ENCODE measurements around the gene AFDN.
"Not testable (repeated sequence)": the region's sequence is repeated elsewhere in the genome, so short reads cannot be mapped to it uniquely, and the experiment has no call there.

AFDN gene

DNA sequence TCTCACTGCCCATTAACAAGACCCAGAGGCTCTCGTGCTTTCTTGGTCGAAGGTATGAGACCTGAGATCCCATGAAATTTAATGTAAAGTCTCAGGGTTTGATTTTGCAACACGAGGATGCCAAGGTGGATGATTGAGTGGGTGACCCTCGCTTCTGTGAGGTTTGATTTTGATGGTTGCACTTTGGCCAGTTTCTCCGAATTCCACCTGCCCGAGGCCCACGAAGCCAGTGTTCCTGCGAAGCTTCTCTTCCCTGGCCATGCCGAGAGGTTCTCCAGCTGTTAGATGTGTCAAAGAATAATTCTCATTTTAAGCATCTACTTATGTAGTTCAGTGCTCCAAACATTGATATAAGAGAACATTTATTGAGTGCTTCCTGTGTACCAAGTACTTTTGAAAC is 170.9 kb downstream of the AFDN start, which contains the start of gene KIF25:
KIF25 (plus strand) TSS at position 30 of the 400 bp plus-strand sequence. CDS start 31,915 bp downstream, outside the sequence.
- in situ Hi-C loops (cut with HindIII; ENCODE audit: low pct_ligation_motif_present, low pct_unique_long_range_greater_than_20kb, low sequenced_read_pairs): no loop called here
- DNase-seq: no peak

- DNase-seq: peak; percentile 65
- in situ Hi-C loops (cut with HindIII; ENCODE audit: low pct_ligation_motif_present, low pct_unique_long_range_greater_than_20kb, low sequenced_read_pairs): no loop called here
Observed at GRCh38 chr6:167998215-167998614, 171.5 kb downstream of the AFDN start.

DNA sequence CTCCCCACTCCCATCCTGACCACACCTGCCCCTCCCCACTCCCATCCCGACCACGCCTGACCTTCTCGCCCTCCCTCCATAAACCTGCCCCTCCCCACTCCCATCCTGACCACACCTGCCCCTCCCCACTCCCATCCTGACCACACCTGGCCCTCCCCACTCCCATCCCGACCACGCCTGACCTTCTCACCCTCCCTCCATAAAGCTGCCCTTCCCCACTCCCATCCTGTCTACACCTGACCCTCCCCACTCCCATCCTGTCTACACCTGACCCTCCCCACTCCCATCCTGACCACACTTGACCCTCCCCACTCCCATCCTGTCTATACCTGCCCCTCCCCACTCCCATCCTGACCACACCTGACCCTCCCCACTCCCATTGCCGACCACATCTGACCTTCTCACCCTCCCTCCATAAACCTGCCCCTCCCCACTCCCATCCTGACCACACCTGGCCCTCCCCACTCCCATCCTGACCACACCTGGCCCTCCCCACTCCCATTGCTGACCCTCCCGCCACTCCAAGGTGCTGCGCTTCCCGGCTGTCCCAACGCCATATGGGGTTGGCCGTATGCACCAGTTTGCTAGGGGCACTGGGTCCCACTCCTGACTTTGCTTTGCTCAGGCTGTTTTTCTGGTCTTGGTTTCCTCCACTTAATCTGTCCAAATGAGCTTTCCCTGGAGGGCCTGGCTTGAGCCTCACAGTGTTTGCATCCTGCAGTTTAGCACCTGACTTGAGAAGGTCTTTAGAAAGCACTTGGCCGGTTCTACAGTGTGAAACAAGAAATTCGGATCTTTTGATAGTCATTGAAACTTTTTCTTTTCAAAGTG is 173.7 kb downstream of the AFDN start:
- in situ Hi-C loops (cut with HindIII; ENCODE audit: low pct_ligation_motif_present, low pct_unique_long_range_greater_than_20kb, low sequenced_read_pairs): no loop called here

GRCh38 chr6:168001029-168001332 is 174.3 kb downstream of the AFDN start:
- no peak for DNase-seq
- in situ Hi-C loops (cut with HindIII; ENCODE audit: low pct_ligation_motif_present, low pct_unique_long_range_greater_than_20kb, low sequenced_read_pairs): no loop called here

More for the DNA sequence above, 173.7 kb downstream of the AFDN start:
- no peak for DNase-seq

DNA sequence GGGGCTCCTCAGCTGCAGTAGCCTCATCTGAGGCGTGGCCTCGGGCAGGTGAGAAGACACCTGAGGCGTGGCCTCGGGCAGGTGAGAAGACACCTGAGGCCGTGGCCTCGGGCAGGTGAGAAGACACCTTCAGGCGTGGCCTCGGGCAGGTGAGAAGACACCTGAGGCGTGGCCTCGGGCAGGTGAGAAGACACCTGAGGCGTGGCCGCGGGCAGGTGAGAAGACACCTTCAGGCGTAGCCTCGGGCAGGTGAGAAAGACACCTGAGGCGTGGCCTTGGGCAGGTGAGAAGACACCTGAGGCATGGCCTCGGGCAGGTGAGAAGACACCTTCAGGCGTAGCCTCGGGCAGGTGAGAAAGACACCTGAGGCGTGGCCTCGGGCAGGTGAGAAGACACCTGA is 174.8 kb downstream of the AFDN start:
- DNase-seq; in situ Hi-C loops (cut with HindIII; ENCODE audit: low pct_ligation_motif_present, low pct_unique_long_range_greater_than_20kb, low sequenced_read_pairs): not testable (repeated sequence)

- in situ Hi-C loops (cut with HindIII; ENCODE audit: low pct_ligation_motif_present, low pct_unique_long_range_greater_than_20kb, low sequenced_read_pairs): no loop called here
- no peak for DNase-seq
Observed at GRCh38 chr6:168002804-168003203, 176.1 kb downstream of the AFDN start.

DNA sequence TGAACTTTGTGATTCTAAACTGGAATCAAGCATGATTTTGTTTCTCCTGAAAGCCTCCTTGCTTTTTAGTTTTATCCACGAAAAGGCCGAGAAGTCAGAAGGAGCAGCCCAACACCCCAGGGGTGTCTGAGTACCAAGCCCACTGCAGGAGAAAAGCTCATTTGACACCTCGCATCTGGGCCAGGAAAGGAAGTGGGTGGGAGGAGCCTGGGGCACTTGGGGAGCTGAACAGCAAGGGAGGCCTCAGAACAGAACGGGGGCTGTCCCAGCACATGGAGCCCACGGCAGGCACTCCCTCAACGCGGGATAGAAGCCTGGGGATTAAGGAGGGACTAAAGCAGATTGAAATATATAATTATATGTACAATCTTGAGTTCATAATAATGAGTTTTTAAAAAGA is 177.3 kb downstream of the AFDN start:
- in situ Hi-C loops (cut with HindIII; ENCODE audit: low pct_ligation_motif_present, low pct_unique_long_range_greater_than_20kb, low sequenced_read_pairs): no loop called here

GRCh38 chr6:168004945-168005344 is 178.2 kb downstream of the AFDN start:
- in situ Hi-C loops (cut with HindIII; ENCODE audit: low pct_ligation_motif_present, low pct_unique_long_range_greater_than_20kb, low sequenced_read_pairs): no loop called here
- no peak for DNase-seq

More for the DNA sequence above, 177.3 kb downstream of the AFDN start:
- DNase-seq: no peak

GRCh38 chr6:168005796-168006195 is 179.1 kb downstream of the AFDN start:
- in situ Hi-C loops (cut with HindIII; ENCODE audit: low pct_ligation_motif_present, low pct_unique_long_range_greater_than_20kb, low sequenced_read_pairs): no loop called here
- DNase-seq: no peak

GRCh38 chr6:168007592-168008338 is 181.1 kb downstream of the AFDN start:
- DNase-seq: peak; percentile 96
- in situ Hi-C loops (cut with HindIII; ENCODE audit: low pct_ligation_motif_present, low pct_unique_long_range_greater_than_20kb, low sequenced_read_pairs): no loop called here

DNA sequence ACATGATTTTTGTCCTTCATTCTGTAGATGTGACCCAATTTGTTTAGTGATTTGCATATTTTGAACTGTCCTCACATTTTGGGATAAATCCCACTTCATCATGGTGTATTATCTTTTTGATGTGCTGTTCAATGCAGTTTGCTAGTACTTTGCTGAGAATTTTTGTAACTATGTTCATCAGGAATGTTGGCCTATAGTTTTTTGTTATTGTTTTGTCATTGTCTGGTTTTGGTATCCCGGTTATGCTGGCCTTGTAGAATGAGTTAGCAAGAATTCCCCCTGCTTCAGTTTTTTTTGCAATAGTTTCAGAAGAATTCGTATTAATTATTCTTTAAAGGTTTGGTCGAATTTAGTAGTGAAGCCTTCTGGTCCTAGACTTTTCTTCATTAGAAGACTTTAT is 182.6 kb downstream of the AFDN start:
- no peak for DNase-seq
- in situ Hi-C loops (cut with HindIII; ENCODE audit: low pct_ligation_motif_present, low pct_unique_long_range_greater_than_20kb, low sequenced_read_pairs): no loop called here

DNA sequence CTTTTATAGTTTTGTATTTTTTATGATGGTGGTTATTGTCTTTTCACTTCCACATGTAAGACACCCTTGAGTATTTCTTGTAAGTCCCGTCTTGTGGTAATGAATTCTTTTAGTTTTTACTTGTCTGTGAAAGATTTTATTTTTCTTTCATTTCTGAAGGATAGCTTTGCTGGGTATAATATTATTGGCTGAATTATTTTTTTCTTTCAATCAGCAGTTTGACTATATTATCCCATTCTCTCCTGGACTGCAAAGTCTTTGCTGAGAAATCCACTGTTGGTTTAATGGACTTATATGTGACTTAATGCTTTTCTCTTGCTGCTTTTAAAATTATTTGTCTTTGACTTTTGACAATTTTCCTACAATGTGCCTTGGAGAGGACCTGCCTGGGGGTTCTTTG is 184.6 kb downstream of the AFDN start:
- in situ Hi-C loops (cut with HindIII; ENCODE audit: low pct_ligation_motif_present, low pct_unique_long_range_greater_than_20kb, low sequenced_read_pairs): no loop called here
- no peak for DNase-seq

DNA sequence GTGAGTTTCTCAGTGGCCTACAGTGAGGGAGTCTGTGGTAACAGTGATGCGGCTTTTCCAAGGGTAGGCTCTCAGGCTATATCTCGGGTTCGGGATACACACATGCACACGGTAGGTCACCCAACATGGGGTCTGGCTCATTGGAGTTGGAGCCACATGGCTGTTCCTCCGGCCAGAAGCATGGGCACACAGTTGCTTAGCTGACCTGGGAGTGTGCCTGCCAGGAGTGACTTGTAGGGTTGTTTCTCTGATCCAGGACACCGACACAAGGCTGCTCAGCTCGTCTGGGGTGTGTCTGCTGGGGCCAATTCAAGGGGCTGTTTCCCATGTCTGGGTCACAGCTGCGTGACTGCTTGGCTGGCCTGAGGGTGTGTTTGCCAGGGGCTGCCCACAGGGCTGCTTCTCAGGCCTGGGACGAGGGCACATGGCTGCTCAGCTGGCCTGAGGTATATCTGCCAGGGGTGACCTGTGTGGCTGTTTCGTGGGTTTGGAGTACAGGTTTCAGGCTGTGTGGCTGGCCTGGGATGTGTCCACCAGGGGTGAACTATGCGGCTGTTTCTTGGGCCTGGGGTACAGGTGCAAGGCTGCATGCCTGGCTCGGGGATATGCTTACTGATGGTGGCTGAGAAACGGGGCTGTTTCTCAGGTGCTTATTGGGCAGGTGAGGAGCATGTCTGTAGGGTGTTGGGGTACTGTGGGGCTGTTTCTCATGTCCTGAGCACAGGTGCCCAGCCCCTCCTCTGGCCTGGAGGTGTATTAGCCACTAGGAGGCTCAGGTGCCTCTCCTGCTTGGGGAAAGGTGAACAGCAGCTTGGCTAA is 185.9 kb downstream of the AFDN start:
- no peak for DNase-seq
- in situ Hi-C loops (cut with HindIII; ENCODE audit: low pct_ligation_motif_present, low pct_unique_long_range_greater_than_20kb, low sequenced_read_pairs): no loop called here

DNA sequence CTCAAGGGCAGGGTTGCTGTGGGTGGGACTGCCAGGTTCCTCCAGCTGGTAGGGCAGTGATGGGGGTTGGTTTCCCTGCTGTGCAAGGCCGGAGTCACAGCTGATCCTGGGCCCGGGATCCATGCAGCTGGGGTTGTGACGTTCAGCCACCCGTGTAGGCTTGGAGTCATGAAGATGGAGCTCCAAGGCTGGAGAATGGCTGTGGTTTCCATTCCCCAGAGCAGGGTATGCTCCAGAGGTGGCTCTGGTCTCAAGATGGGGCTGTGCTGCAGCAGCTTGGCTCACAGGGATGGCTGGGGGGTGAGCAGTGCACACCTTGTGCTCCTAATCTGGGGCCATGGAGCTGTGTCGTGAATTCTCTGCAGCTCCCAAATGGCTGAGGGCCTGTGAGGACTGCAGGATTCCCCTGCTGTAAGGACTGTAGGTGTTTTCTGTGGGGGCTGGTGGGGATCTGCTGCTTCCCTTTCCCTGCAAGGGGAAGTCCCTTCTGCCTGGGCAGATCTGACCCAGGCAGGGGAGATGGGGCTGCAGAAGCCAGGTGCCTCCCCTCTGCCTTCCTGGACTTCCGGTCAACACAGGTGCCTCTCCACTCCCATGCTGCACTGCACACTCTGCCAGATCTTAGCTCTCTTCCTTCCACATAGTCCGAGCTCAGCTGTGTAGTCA is 186.7 kb downstream of the AFDN start:
- in situ Hi-C loops (cut with HindIII; ENCODE audit: low pct_ligation_motif_present, low pct_unique_long_range_greater_than_20kb, low sequenced_read_pairs): no loop called here
- no peak for DNase-seq

- in situ Hi-C loops (cut with HindIII; ENCODE audit: low pct_ligation_motif_present, low pct_unique_long_range_greater_than_20kb, low sequenced_read_pairs): no loop called here
Observed at GRCh38 chr6:168014428-168014827, 187.7 kb downstream of the AFDN start.

DNA sequence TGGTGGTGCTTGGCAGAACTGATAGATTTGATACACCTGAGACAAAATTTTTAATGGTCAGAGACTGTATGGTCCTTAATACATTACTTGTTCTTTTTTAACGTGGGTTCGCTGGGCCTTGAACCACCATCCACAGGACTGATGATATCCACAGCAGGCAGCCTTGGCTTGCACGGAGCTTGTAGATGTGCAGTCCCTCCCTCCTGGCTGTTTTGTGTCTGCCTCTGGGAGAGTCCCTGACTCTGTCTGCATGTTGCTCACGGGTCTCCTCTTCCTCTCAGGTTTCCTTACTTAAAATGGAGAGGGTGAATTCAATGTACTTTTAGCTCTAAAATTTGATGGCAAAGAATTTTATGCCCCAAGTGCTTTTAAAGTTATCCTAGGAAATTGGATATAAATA is 188.3 kb downstream of the AFDN start:
- DNase-seq: no peak
- in situ Hi-C loops (cut with HindIII; ENCODE audit: low pct_ligation_motif_present, low pct_unique_long_range_greater_than_20kb, low sequenced_read_pairs): no loop called here

More at GRCh38 chr6:168014428-168014827, 187.7 kb downstream of the AFDN start:
- no peak for DNase-seq

DNA sequence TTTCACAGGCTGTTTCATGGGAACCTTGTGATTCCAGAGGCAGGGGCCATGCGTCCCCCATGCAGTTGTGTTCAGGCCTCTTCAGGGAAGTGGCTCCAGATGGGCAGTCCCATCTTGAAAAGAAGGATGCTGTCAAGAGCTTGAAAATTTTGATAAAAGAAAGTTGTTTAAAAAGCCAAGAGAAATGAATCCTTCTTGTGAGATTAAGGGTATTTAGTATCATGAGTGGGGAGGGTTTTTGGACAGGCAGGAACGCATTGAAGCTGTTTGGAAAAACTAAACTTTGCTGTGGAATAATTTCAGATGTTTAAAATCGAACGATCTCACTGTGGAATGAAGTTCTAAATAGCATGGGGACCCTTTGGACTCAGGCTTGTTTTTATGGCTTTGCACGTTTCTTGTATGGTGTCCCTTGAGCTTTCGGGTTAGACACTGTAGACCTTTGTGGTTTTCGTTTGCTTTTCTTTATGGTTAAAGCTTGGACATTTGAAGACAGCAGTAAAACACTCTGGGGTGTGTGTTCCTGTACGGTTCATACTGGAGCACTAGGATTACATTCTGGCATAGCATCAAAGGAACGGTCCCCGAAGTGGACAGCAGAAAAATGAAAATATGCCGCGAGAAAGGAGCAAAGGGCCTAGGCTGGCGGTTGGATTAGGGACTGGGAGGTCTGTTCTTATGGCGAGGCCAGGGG is 188.9 kb downstream of the AFDN start:
- in situ Hi-C loops (cut with HindIII; ENCODE audit: low pct_ligation_motif_present, low pct_unique_long_range_greater_than_20kb, low sequenced_read_pairs): no loop called here
- DNase-seq: no peak

DNA sequence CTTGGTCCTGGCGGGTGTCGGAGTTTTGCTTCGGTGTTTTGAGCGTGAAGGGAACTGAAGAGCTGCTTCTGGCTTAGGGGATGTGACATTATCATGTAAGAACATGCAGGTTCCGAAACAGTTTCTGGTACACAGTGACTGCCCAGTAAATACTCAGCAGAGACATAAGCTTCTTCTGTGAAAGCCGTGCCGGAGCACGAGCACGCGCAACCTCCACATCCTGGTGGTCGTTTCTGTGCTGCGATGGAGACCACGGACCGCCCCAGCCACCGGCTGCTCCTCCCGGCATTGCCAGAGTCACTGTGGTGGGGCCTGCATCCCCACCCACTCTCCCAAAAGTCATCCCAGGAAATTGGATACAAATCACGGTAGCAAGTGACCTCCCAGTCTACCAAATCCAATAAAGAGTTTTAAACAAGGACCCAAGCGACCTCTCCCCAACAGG is 189.5 kb downstream of the AFDN start:
- DNase-seq: no peak
- in situ Hi-C loops (cut with HindIII; ENCODE audit: low pct_ligation_motif_present, low pct_unique_long_range_greater_than_20kb, low sequenced_read_pairs): no loop called here

Data from ACHN (cell line).